ENCODE measurements around the gene IRF6.

GRCh38 chr1:209854196-209854595 lies 48.3 kb upstream of the IRF6 start:
- no peak for TF ChIP-seq POLR2AphosphoS5 (IDR thresholded peaks at IDR 0.05; ENCODE audit: low read depth, low read length)
- no peak for TF ChIP-seq EZH2 (IDR thresholded peaks at IDR 0.05; ENCODE audit: low read depth, low read length, severe bottlenecking)
- TF ChIP-seq KDM1A (IDR thresholded peaks at IDR 0.05; ENCODE audit: borderline replicate concordance, low read length), result no peak
- TF ChIP-seq CTCF (IDR thresholded peaks at IDR 0.05; ENCODE audit: control extremely low read depth in 1 of 3, insufficient read depth in 1 of 3, low read depth in 1 of 3, low read length in 3 of 3), result no peak
- TF ChIP-seq TAF1 (IDR thresholded peaks at IDR 0.05; ENCODE audit: low read depth, low read length), result no peak
- TF ChIP-seq SRF (IDR thresholded peaks at IDR 0.05; ENCODE audit: low read depth, low read length), result no peak
- TF ChIP-seq SIN3A (conservative IDR thresholded peaks at IDR 0.05 in 1 of 2, IDR thresholded peaks at IDR 0.05 in 1 of 2; ENCODE audit: low read depth in 1 of 2, low read length in 2 of 2), result no peak
- no peak for TF ChIP-seq RNF2 (IDR thresholded peaks at IDR 0.05; ENCODE audit: borderline replicate concordance, low read depth, low read length, missing control alignments, poor library complexity, severe bottlenecking)
- no peak for TF ChIP-seq USF2 (IDR thresholded peaks at IDR 0.05; ENCODE audit: low read length)
- no peak for TF ChIP-seq FOSL1 (IDR thresholded peaks at IDR 0.05; ENCODE audit: insufficient read depth, low read depth, low read length)
- no peak for TF ChIP-seq POLR2A (IDR thresholded peaks at IDR 0.05; ENCODE audit: control extremely low read depth in 1 of 2, low read depth in 2 of 2, low read length in 2 of 2)
- TF ChIP-seq RAD21 (IDR thresholded peaks at IDR 0.05 in 1 of 2, conservative IDR thresholded peaks at IDR 0.05 in 1 of 2; ENCODE audit: low read depth in 2 of 2, low read length in 2 of 2), result no peak
- no peak for TF ChIP-seq ASH2L (IDR thresholded peaks at IDR 0.05; ENCODE audit: low read length)
- TF ChIP-seq ATF3 (IDR thresholded peaks at IDR 0.05; ENCODE audit: insufficient read depth, low read depth, low read length), result no peak

Measured in H1 (cell line).